Prostate gland (tissue), 2 donors: Measurements from ENCODE around the gene LCP2. TPM values are rescaled to one million over a fixed set of nuclear protein-coding genes. Genes with fewer than 3 reads are reported as not detected.

Experiments
- DNase-seq: peaks from one replicate; pipeline ENCODE4 v3.0.0-alpha.2; 2019; ENCODE audit warnings: low spot score
- H3K27ac ChIP-seq, 2 donors: fragments of 200-600 bp; sonication (generic); 2 replicates each; pipeline ENCODE4 v1.5.1; 2017 to 2019
- H3K27me3 ChIP-seq: fragments of 200-600 bp; sonication (generic); replicated peaks from 2 replicates; pipeline ENCODE4 v1.5.1; 2019; ENCODE audit not compliant: insufficient read depth
- H3K36me3 ChIP-seq, 2 donors: fragments of 200-600 bp; sonication (generic); 1 replicate in 1 of 2; 2 replicates in 1 of 2; pipeline versions ENCODE4 v1.5.1 to v1.8.1; 2017 to 2019
- H3K4me1 ChIP-seq: fragments of 200-600 bp; sonication (generic); replicated peaks from 2 replicates; pipeline ENCODE4 v1.5.1; 2019
- H3K4me3 ChIP-seq, 2 donors: fragments of 200-600 bp; sonication (generic); 2 replicates each; pipeline ENCODE4 v1.5.1; 2017 to 2019
- H3K9me3 ChIP-seq: fragments of 200-600 bp; sonication (generic); 2 replicates; pipeline ENCODE4 v1.5.1; 2017
- CTCF ChIP-seq, 4 experiments: fragments of 200-600 bp in 2 of 4; fragments of 450-650 bp in 2 of 4; sonication (generic) in 2 of 4; IDR thresholded peaks; 1 replicate in 3 of 4; 2 replicates in 1 of 4; pipeline ENCODE4 v1.5.1; 2016 to 2019; ENCODE audit warnings: antibody characterized with exemption in 4 of 4, mild to moderate bottlenecking in 2 of 4, moderate library complexity in 2 of 4
- POLR2A ChIP-seq: fragments of 450-650 bp; IDR thresholded peaks from one replicate; pipeline ENCODE4 v1.6.1; 2016; ENCODE audit warnings: antibody characterized with exemption, mild to moderate bottlenecking
- POLR2AphosphoS5 ChIP-seq: sonication (generic); formaldehyde crosslinking; IDR thresholded peaks from one replicate; pipeline ENCODE4 v1.6.1; 2017; ENCODE audit warnings: antibody characterized with exemption
- WGBS: methylation state at CpG from one replicate; pipeline ENCODE4 v1.1.5; 2018; 5-methylcytosine and 5-hydroxymethylcytosine counted together
- intact Hi-C: fragments of 100-400 bp; cut with DNase I; formaldehyde crosslinking; loops from one replicate; pipeline ENCODE4 v1.14.2; 2022
- total RNA-seq, 2 donors: library from RNA; depleted of rRNA; stranded (reverse); fragments of >200 nt; gene quantifications; one replicate each; pipeline ENCODE4 v1.1.0, GENCODE V29; 2016

The LCP2 gene
- total RNA-seq, 2 donors from 2014 or later = 3.3 to 11.3 TPM

- WGBS = 75% methylated on average over 8 of the region's 8 CpGs
- DNase-seq = no peak
- intact Hi-C loops = no loop called here
- Histone ChIP-seq H3K4me1 (no peaks in the 10 kb centered on the region), H3K9me3 (no peaks in the 10 kb centered on the region), H3K27ac (no peak overlapping the region), H3K36me3 (no peaks in the 10 kb centered on the region), H3K27me3 (no peaks in the 10 kb centered on the region), H3K4me3 (no peak overlapping the region)
- TF ChIP-seq CTCF (IDR thresholded peaks at IDR 0.05) (no peak), POLR2AphosphoS5 (no peak), POLR2A (no peak)
These were observed 22.1 kb downstream of the LCP2 start for GRCh38 chr5:170275376-170275994.

- Histone ChIP-seq H3K9me3 (no peaks in the 10 kb centered on the region), H3K4me3 (no peak overlapping the region), H3K4me1 (no peaks in the 10 kb centered on the region), H3K36me3 (no peaks in the 10 kb centered on the region), H3K27ac (no peak overlapping the region), H3K27me3 (no peaks in the 10 kb centered on the region)
- WGBS = 60% methylated on average over 8 of the region's 8 CpGs
- TF ChIP-seq POLR2A (no peak), CTCF (IDR thresholded peaks at IDR 0.05) (peak in 1 of 4 experiments; percentile 17), POLR2AphosphoS5 (no peak)
- peak; percentile 12 for DNase-seq
- intact Hi-C loops = no loop called here
These were observed 23.4 kb downstream of the LCP2 start for GRCh38 chr5:170273968-170274710.

- H3K9me3 ChIP-seq = no peaks in the 10 kb centered on the region
- WGBS = 84% methylated on average over 15 of the region's 15 CpGs
- no peak overlapping the region for H3K4me3 ChIP-seq
- DNase-seq = no peak
- H3K4me1 ChIP-seq = no peaks in the 10 kb centered on the region
- peaks cover 4% of the 10 kb centered on the region for H3K27me3 ChIP-seq
- intact Hi-C loops = no loop called here
- no peaks in the 10 kb centered on the region for H3K36me3 ChIP-seq
- TF ChIP-seq POLR2AphosphoS5 (no peak), CTCF (IDR thresholded peaks at IDR 0.05) (no peak), POLR2A (no peak)
- peak overlapping the region in 1 of 2 donors; percentile 35 for H3K27ac ChIP-seq
These were observed 27.1 kb downstream of the LCP2 start for GRCh38 chr5:170270293-170271069.

- DNase-seq = no peak
- Histone ChIP-seq H3K36me3 (no peaks in the 10 kb centered on the region), H3K27me3 (peaks cover 4% of the 10 kb centered on the region), H3K27ac (peak overlapping the region; percentile 31 to 42), H3K4me1 (no peaks in the 10 kb centered on the region), H3K9me3 (no peaks in the 10 kb centered on the region), H3K4me3 (no peak overlapping the region)
- intact Hi-C loops = loop anchor here (5.0 kb wide), 2 partner anchors 123 to 153 kb away; no protein-coding TSS in a partner anchor
- TF ChIP-seq POLR2AphosphoS5 (no peak), CTCF (IDR thresholded peaks at IDR 0.05) (no peak), POLR2A (no peak)
- WGBS = 82% methylated on average over 7 of the region's 7 CpGs
These were observed 28.0 kb downstream of the LCP2 start for GRCh38 chr5:170269579-170269978.
